Smooth muscle cell (in vitro differentiated cells): ENCODE data around the gene GCDH. TPM values are rescaled to one million over a fixed set of nuclear protein-coding genes. Genes with fewer than 3 reads are reported as not detected.
A peak's percentile ranks its signal among the peaks of the same experiment; 100 is the strongest.

Source experiments
- DNase-seq: peaks from one replicate; lab custom pipeline; 2025; ENCODE audit not compliant: unreplicated experiment; lab: John Stamatoyannopoulos, UW
- H2AFZ ChIP-seq: fragments of 200-600 bp; sonication (generic); 2 replicates; pipeline ENCODE4 v1.6.0; 2016; ENCODE audit warnings: antibody characterized with exemption, low read depth, mild to moderate bottlenecking
- H3F3A ChIP-seq: fragments of 200-600 bp; sonication (generic); 2 replicates; pipeline ENCODE4 v1.6.0; 2017; ENCODE audit warnings: antibody characterized with exemption, low read depth
- H3K27ac ChIP-seq: fragments of 200-600 bp; sonication (generic); 2 replicates; pipeline ENCODE4 v1.5.1; 2016; ENCODE audit warnings: low read depth, mild to moderate bottlenecking
- H3K27me3 ChIP-seq: fragments of 200-600 bp; sonication (generic); 2 replicates; pipeline ENCODE4 v1.6.1; 2016; ENCODE audit warnings: low read depth, mild to moderate bottlenecking
- H3K36me3 ChIP-seq: fragments of 200-600 bp; sonication (generic); 2 replicates; pipeline ENCODE4 v1.5.1; 2016; ENCODE audit warnings: low read depth
- H3K4me1 ChIP-seq: fragments of 200-600 bp; sonication (generic); 2 replicates; pipeline ENCODE4 v1.5.1; 2016; ENCODE audit warnings: low read depth
- H3K4me2 ChIP-seq: fragments of 200-600 bp; sonication (generic); 2 replicates; pipeline ENCODE4 v1.6.0; 2016; ENCODE audit warnings: mild to moderate bottlenecking
- H3K4me3 ChIP-seq: fragments of 200-600 bp; sonication (generic); 2 replicates; pipeline ENCODE4 v1.5.1; 2016; ENCODE audit warnings: mild to moderate bottlenecking
- H3K79me2 ChIP-seq: fragments of 200-600 bp; sonication (generic); 2 replicates; pipeline ENCODE4 v1.6.0; 2016; ENCODE audit warnings: low read depth, mild to moderate bottlenecking
- H3K9ac ChIP-seq: fragments of 200-600 bp; sonication (generic); 2 replicates; pipeline ENCODE4 v1.6.0; 2016; ENCODE audit warnings: low read depth
- H3K9me3 ChIP-seq: fragments of 200-600 bp; sonication (generic); replicated peaks from 2 replicates; pipeline ENCODE4 v1.5.1; 2016; ENCODE audit warnings: low read depth
- H4K20me1 ChIP-seq: fragments of 200-600 bp; sonication (generic); 2 replicates; pipeline ENCODE4 v1.6.0; 2016; ENCODE audit warnings: low read depth
- CTCF ChIP-seq: fragments of 200-600 bp; sonication (generic); IDR thresholded peaks from 2 replicates; pipeline ENCODE4 v1.5.1; 2017; ENCODE audit warnings: borderline replicate concordance, mild to moderate bottlenecking, antibody characterized with exemption; ENCODE audit not compliant: insufficient read depth, poor library complexity, severe bottlenecking
- WGBS: methylation state at CpG from one replicate; pipeline ENCODE4 v1.1.7; 2016; ENCODE audit warnings: low lambda C conversion rate; 5-methylcytosine and 5-hydroxymethylcytosine counted together
- microRNA-seq: library from miRNA; unstranded; fragments of <30 nt; microRNA quantifications from one replicate; pipeline ENCODE4, GENCODE V29; 2016; ENCODE audit warnings: borderline number of aligned reads
- polyA plus RNA-seq: library from polyadenylated mRNA; unstranded; fragments of >200 nt; fragmentation: Nextera tagmentation; extraction: Ambion mirVana; gene quantifications from 2 replicates; pipeline ENCODE4 v1.2.1, GENCODE V29; 2016
- small RNA-seq: library from RNA; depleted of rRNA; stranded (forward); fragments of <200 nt; gene quantifications from one replicate; pipeline ENCODE3, GENCODE V24; 2014
- total RNA-seq: library from RNA; depleted of rRNA; stranded (reverse); fragments of >200 nt; gene quantifications from 2 replicates; pipeline ENCODE4 v1.2.3, GENCODE V29; 2014

Gene GCDH
- total and polyA plus RNA-seq, 2 experiments from 2014 or later = 9.7 to 15.3 TPM

GRCh38 chr19:12947702-12948611, 57.0 kb downstream of the GCDH start:
- H4K20me1 ChIP-seq = peaks cover 39% of the 10 kb centered on the region
- no peak overlapping the region for H3K27ac ChIP-seq
- no peaks in the 10 kb centered on the region for H3K9me3 ChIP-seq
- 97% methylated on average over 27 of the region's 28 CpGs for WGBS
- no peak overlapping the region for H3K4me3 ChIP-seq
- H3K9ac ChIP-seq = no peak overlapping the region
- H3K4me1 ChIP-seq = peaks cover 13% of the 10 kb centered on the region
- no peak overlapping the region for H2AFZ ChIP-seq
- no peak for DNase-seq
- TF ChIP-seq CTCF = no peak
- peak overlapping the region; percentile 96 for H3K4me2 ChIP-seq
- no peaks in the 10 kb centered on the region for H3K36me3 ChIP-seq
- H3K79me2 ChIP-seq = peaks cover 26% of the 10 kb centered on the region
- H3K27me3 ChIP-seq = no peaks in the 10 kb centered on the region
- peaks cover 30% of the 10 kb centered on the region for H3F3A ChIP-seq

- no peaks in the 10 kb centered on the region for H3K36me3 ChIP-seq
Measured at GRCh38 chr19:12948612-12949362, 57.8 kb downstream of the GCDH start.

More at GRCh38 chr19:12948612-12949362, 57.8 kb downstream of the GCDH start:
- Histone ChIP-seq H3K27me3 (no peaks in the 10 kb centered on the region), H3F3A (peaks cover 22% of the 10 kb centered on the region), H3K9ac (no peak overlapping the region), H3K4me3 (no peak overlapping the region), H2AFZ (no peak overlapping the region), H3K27ac (no peak overlapping the region), H3K9me3 (no peaks in the 10 kb centered on the region), H4K20me1 (peaks cover 36% of the 10 kb centered on the region), H3K4me1 (peaks cover 13% of the 10 kb centered on the region), H3K79me2 (peaks cover 26% of the 10 kb centered on the region), H3K4me2 (no peak overlapping the region)
- 98% methylated on average over 28 of the region's 30 CpGs for WGBS
- TF ChIP-seq CTCF = no peak
- no peak for DNase-seq

Small RNAs within 50 kb of the gene (microRNA-seq; reads per million reads assigned to microRNA genes)
- gene MIR5695 (not detected), gene MIR6515 (3.5 reads per million), gene MIR6794 (not detected)

Small RNAs within 50 kb of the gene (small RNA-seq; reads per million reads assigned to genes)
- gene MIR5695 (0.13 reads per million), gene MIR6515 (0.32 reads per million, percentile 7 among the genes with 10 or more reads in this experiment), gene MIR6794 (not detected)

Other genes starting within 250 kb of the GCDH start
- gene MAN2B1, start 224.4 kb upstream of the GCDH start, total RNA-seq = 69.2 and 77.9 TPM in 2 replicates
- 46.1 and 51.0 TPM in 2 replicates for gene MAN2B1, start 224.4 kb upstream of the GCDH start, polyA plus RNA-seq
- gene WDR83, start 224.4 kb upstream of the GCDH start, total RNA-seq = 4.8 and 12.4 TPM in 2 replicates
- 21.6 TPM in 2 replicates for gene WDR83, start 224.4 kb upstream of the GCDH start, polyA plus RNA-seq
- gene DHPS, start 209.3 kb upstream of the GCDH start, total RNA-seq = 44.0 and 67.6 TPM in 2 replicates
- gene DHPS, start 209.3 kb upstream of the GCDH start, polyA plus RNA-seq = 43.9 and 57.3 TPM in 2 replicates
- gene GNG14, start 203.2 kb upstream of the GCDH start, total RNA-seq = not detected in 2 replicates
- 2.0 TPM in 1 of 2 replicates, not detected in the other for gene GNG14, start 203.2 kb upstream of the GCDH start, polyA plus RNA-seq
- 9.1 and 9.5 TPM in 2 replicates for gene FBXW9, start 194.5 kb upstream of the GCDH start, total RNA-seq
- 16.7 and 17.3 TPM in 2 replicates for gene FBXW9, start 194.5 kb upstream of the GCDH start, polyA plus RNA-seq
- 43.0 and 45.4 TPM in 2 replicates for gene TNPO2, start 167.2 kb upstream of the GCDH start, total RNA-seq
- gene TNPO2, start 167.2 kb upstream of the GCDH start, polyA plus RNA-seq = 8.7 and 10.7 TPM in 2 replicates
- gene TRIR, start 156.5 kb upstream of the GCDH start, total RNA-seq = 156 and 171 TPM in 2 replicates
- 191 and 212 TPM in 2 replicates for gene TRIR, start 156.5 kb upstream of the GCDH start, polyA plus RNA-seq
- 46.8 and 51.4 TPM in 2 replicates for gene GET3, start 153.7 kb upstream of the GCDH start, total RNA-seq
- gene GET3, start 153.7 kb upstream of the GCDH start, polyA plus RNA-seq = 99.6 and 106 TPM in 2 replicates
- not detected in 2 replicates for gene BEST2, start 139.4 kb upstream of the GCDH start, total RNA-seq
- gene BEST2, start 139.4 kb upstream of the GCDH start, polyA plus RNA-seq = 0.30 TPM in 1 of 2 replicates, not detected in the other
- gene HOOK2, start 115.6 kb upstream of the GCDH start, total RNA-seq = 16.7 and 20.5 TPM in 2 replicates
- gene HOOK2, start 115.6 kb upstream of the GCDH start, polyA plus RNA-seq = 14.6 and 48.3 TPM in 2 replicates
- 687 and 756 TPM in 2 replicates for gene JUNB, start 99.7 kb upstream of the GCDH start, total RNA-seq
- gene JUNB, start 99.7 kb upstream of the GCDH start, polyA plus RNA-seq = 1,281 and 1,575 TPM in 2 replicates
- gene PRDX2, start 89.4 kb upstream of the GCDH start, total RNA-seq = 351 and 400 TPM in 2 replicates
- gene PRDX2, start 89.4 kb upstream of the GCDH start, polyA plus RNA-seq = 371 and 391 TPM in 2 replicates
- not detected in 2 replicates for gene THSD8, start 89.1 kb upstream of the GCDH start, total RNA-seq
- gene THSD8, start 89.1 kb upstream of the GCDH start, polyA plus RNA-seq = 8.0 and 10.1 TPM in 2 replicates
- 8.7 and 15.7 TPM in 2 replicates for gene RNASEH2A, start 84.6 kb upstream of the GCDH start, total RNA-seq
- gene RNASEH2A, start 84.6 kb upstream of the GCDH start, polyA plus RNA-seq = 34.8 and 34.9 TPM in 2 replicates
- gene RTBDN, start 56.6 kb upstream of the GCDH start, total RNA-seq = 4.6 TPM in 1 of 2 replicates, not detected in the other
- gene RTBDN, start 56.6 kb upstream of the GCDH start, polyA plus RNA-seq = 1.7 TPM in 1 of 2 replicates, not detected in the other
- 0.99 and 3.2 TPM in 2 replicates for gene MAST1, start 52.6 kb upstream of the GCDH start, total RNA-seq
- 2.0 and 2.7 TPM in 2 replicates for gene MAST1, start 52.6 kb upstream of the GCDH start, polyA plus RNA-seq
- 19.5 and 26.3 TPM in 2 replicates for gene DNASE2, start 9.7 kb upstream of the GCDH start, total RNA-seq
- gene DNASE2, start 9.7 kb upstream of the GCDH start, polyA plus RNA-seq = 44.9 and 48.1 TPM in 2 replicates
- gene KLF1, start 4.0 kb upstream of the GCDH start, total RNA-seq = not detected in 2 replicates
- gene KLF1, start 4.0 kb upstream of the GCDH start, polyA plus RNA-seq = 0.09 TPM in 1 of 2 replicates, not detected in the other
- 0.90 and 1.4 TPM in 2 replicates for gene SYCE2, start 28.1 kb downstream of the GCDH start, total RNA-seq
- gene SYCE2, start 28.1 kb downstream of the GCDH start, polyA plus RNA-seq = 0.91 and 2.9 TPM in 2 replicates
- 28.6 and 46.1 TPM in 2 replicates for gene FARSA, start 42.6 kb downstream of the GCDH start, total RNA-seq
- 86.9 and 94.0 TPM in 2 replicates for gene FARSA, start 42.6 kb downstream of the GCDH start, polyA plus RNA-seq
- 800 and 956 TPM in 2 replicates for gene CALR, start 47.4 kb downstream of the GCDH start, total RNA-seq
- gene CALR, start 47.4 kb downstream of the GCDH start, polyA plus RNA-seq = 640 and 833 TPM in 2 replicates
- 74.4 and 97.1 TPM in 2 replicates for gene RAD23A, start 54.7 kb downstream of the GCDH start, total RNA-seq
- gene RAD23A, start 54.7 kb downstream of the GCDH start, polyA plus RNA-seq = 176 and 191 TPM in 2 replicates
- gene GADD45GIP1, start 66.1 kb downstream of the GCDH start, total RNA-seq = 51.5 and 51.6 TPM in 2 replicates
- 152 and 153 TPM in 2 replicates for gene GADD45GIP1, start 66.1 kb downstream of the GCDH start, polyA plus RNA-seq
- not detected in 2 replicates for gene DAND5, start 78.4 kb downstream of the GCDH start, total RNA-seq
- 0.18 TPM in 1 of 2 replicates, not detected in the other for gene DAND5, start 78.4 kb downstream of the GCDH start, polyA plus RNA-seq
- gene NFIX, start 104.3 kb downstream of the GCDH start, total RNA-seq = 2.3 TPM in 2 replicates
- 1.8 and 1.9 TPM in 2 replicates for gene NFIX, start 104.3 kb downstream of the GCDH start, polyA plus RNA-seq
- 2.2 and 2.8 TPM in 2 replicates for gene LYL1, start 211.7 kb downstream of the GCDH start, total RNA-seq
- 2.1 and 3.2 TPM in 2 replicates for gene LYL1, start 211.7 kb downstream of the GCDH start, polyA plus RNA-seq
- 19.1 and 21.9 TPM in 2 replicates for gene TRMT1, start 225.6 kb downstream of the GCDH start, total RNA-seq
- gene TRMT1, start 225.6 kb downstream of the GCDH start, polyA plus RNA-seq = 37.4 and 44.3 TPM in 2 replicates
- gene NACC1, start 227.1 kb downstream of the GCDH start, total RNA-seq = 34.1 and 44.6 TPM in 2 replicates
- 9.9 and 12.8 TPM in 2 replicates for gene NACC1, start 227.1 kb downstream of the GCDH start, polyA plus RNA-seq